ENCODE data around the gene MSRB2. TPM values are rescaled to one million over a fixed set of nuclear protein-coding genes. Genes with fewer than 3 reads are reported as not detected.

The MSRB2 gene
- total RNA-seq, 1 donor from 2014 or later, result 15.2 TPM

DNA sequence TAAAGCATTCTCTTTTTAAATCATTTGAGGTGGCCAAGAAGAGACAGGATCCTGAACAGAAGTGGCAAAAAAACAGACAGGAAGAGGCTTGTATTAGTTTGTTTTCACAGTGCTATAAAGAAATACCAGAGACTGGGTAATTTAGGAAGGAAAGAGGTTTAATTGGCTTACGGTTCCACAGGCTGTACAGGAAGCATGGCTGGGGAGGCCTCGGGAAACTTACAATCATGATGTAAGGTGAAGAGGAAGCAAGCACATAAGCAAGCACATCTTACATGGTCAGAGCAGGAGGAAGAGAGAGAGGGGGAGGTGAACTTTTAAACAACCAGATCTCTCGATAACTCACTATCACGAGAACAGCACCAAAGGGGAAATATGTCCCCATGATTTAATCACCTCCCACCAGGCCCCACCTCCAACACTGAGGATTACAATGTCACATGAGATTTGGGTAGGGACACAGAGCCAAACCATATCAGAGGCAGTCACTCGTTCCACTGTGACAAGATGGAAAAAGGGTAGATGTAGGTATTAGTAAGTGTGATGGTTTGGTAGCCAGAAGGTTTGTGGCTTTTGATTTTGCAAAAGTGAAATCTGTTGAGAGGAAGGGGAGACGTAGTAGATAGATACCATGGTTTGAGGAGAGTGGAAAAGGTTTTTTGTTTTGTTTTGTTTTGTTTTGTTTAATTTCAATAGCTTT is 5.1 kb downstream of the MSRB2 start:
- no peaks in the 10 kb centered on the region for H3K27me3 ChIP-seq
- intact Hi-C loops (cut with DNase I), result no loop called here
- H3K4me1 ChIP-seq, result peaks cover 24% of the 10 kb centered on the region
- no peaks in the 10 kb centered on the region for H3K9me3 ChIP-seq
- H3K36me3 ChIP-seq, result peaks cover 0 to 16% of the 10 kb centered on the region in 2 donors
- TF ChIP-seq, protein P1, sequence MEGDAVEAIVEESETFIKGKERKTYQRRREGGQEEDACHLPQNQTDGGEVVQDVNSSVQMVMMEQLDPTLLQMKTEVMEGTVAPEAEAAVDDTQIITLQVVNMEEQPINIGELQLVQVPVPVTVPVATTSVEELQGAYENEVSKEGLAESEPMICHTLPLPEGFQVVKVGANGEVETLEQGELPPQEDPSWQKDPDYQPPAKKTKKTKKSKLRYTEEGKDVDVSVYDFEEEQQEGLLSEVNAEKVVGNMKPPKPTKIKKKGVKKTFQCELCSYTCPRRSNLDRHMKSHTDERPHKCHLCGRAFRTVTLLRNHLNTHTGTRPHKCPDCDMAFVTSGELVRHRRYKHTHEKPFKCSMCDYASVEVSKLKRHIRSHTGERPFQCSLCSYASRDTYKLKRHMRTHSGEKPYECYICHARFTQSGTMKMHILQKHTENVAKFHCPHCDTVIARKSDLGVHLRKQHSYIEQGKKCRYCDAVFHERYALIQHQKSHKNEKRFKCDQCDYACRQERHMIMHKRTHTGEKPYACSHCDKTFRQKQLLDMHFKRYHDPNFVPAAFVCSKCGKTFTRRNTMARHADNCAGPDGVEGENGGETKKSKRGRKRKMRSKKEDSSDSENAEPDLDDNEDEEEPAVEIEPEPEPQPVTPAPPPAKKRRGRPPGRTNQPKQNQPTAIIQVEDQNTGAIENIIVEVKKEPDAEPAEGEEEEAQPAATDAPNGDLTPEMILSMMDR (IDR thresholded peaks at IDR 0.05), result no peak
- no peak for TF ChIP-seq POLR2AphosphoS5 (IDR thresholded peaks at IDR 0.05; ENCODE audit: insufficient read depth in 1 of 2, low read depth in 1 of 2)
- no peak for TF ChIP-seq POLR2A (IDR thresholded peaks at IDR 0.05)
- H3K27ac ChIP-seq, result no peak overlapping the region
- H3K4me3 ChIP-seq, result no peak overlapping the region
- DNase-seq (ENCODE audit: extremely low spot score in 2 of 2), result no peak

DNA sequence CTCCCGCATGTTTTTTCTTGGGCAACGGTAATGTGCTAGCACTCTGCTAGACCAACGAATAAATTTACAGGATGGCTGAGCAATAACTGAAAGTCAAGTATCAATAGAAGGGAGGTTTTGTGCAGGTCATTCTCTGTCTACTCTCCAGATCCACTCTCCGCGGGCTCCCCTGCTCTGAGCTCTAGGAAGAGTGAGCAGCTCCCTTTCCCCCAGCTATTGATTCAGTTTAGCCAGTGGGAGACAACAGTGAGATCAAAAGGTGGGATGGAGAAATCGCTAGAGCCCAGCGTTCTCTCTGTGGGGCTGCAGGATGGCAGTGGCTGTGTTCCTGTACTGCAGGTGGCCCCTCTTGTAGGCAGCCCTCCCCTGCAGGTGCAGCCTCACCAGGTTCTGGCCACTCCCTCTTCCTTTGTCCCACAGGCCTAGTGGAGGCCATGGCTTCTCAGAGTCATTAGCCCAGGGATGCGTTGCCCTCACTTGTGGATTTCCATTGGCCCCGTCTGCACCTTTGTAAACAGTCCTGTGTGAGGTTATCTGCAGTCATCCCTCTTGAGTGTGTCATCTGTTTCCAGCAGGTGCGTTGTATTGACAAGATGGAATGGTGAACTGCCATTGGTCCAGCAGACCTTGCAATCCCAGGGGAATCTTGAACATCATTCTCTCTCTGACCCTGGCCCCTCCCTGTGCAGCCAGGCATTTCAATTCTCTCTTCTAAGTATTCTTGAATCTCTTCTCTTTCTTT is 11.1 kb downstream of the MSRB2 start:
- Histone ChIP-seq H3K27me3 (no peaks in the 10 kb centered on the region), H3K4me3 (no peak overlapping the region), H3K9me3 (no peaks in the 10 kb centered on the region), H3K27ac (no peak overlapping the region), H3K4me1 (no peaks in the 10 kb centered on the region), H3K36me3 (peaks cover 3 to 40% of the 10 kb centered on the region in 2 donors)
- intact Hi-C loops (cut with DNase I), result no loop called here
- TF ChIP-seq, protein P1 (IDR thresholded peaks at IDR 0.05), result no peak
- no peak for DNase-seq (ENCODE audit: extremely low spot score in 2 of 2)

DNA sequence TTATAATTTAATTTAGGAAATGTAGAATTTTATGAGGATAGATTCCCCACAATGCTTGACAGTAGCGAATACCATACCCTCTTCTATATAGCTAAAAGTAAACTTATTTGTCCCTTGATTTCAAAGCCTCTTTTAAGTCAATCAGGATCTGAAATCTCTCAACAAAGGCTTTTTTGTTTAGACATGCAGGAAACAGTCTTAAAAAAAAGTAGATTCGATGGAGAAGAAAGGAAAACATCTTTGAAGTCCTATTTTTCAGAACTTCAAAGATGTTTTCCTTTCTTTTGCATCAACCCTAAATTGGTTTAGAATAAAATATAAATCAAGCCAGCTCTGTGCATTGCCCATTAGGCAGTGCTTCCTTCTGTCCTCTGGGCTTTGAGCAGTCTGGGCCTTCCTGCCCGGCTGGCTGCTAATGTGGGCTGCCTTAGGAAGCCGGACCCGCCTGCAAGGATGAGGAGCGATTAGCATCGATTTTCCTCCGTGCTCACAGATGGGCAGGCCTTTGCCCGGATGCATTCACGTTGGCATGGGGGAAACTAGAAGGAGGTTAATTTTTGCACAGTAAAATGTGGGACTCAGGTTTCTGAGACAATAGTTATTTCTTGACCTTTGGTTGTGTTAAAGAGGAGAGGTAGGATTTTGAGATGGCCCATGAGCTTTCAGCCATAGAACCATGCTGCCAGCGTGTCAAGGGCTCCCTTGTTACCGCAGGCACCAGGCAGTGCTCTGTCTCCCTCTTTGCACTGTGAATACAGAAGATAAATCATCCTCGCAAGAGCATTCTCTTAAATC is 15.5 kb downstream of the MSRB2 start:
- no peak overlapping the region for H3K4me3 ChIP-seq
- no peaks in the 10 kb centered on the region for H3K27me3 ChIP-seq
- no peaks in the 10 kb centered on the region for H3K9me3 ChIP-seq
- TF ChIP-seq POLR2AphosphoS5 (IDR thresholded peaks at IDR 0.05; ENCODE audit: insufficient read depth in 1 of 2, low read depth in 1 of 2), result no peak
- TF ChIP-seq, protein P1 (IDR thresholded peaks at IDR 0.05), result no peak
- TF ChIP-seq POLR2A (IDR thresholded peaks at IDR 0.05), result no peak
- H3K27ac ChIP-seq, result no peak overlapping the region
- peaks cover 3 to 37% of the 10 kb centered on the region in 2 donors for H3K36me3 ChIP-seq
- no peak for DNase-seq (ENCODE audit: extremely low spot score in 2 of 2)
- intact Hi-C loops (cut with DNase I), result no loop called here
- H3K4me1 ChIP-seq, result no peaks in the 10 kb centered on the region

DNA sequence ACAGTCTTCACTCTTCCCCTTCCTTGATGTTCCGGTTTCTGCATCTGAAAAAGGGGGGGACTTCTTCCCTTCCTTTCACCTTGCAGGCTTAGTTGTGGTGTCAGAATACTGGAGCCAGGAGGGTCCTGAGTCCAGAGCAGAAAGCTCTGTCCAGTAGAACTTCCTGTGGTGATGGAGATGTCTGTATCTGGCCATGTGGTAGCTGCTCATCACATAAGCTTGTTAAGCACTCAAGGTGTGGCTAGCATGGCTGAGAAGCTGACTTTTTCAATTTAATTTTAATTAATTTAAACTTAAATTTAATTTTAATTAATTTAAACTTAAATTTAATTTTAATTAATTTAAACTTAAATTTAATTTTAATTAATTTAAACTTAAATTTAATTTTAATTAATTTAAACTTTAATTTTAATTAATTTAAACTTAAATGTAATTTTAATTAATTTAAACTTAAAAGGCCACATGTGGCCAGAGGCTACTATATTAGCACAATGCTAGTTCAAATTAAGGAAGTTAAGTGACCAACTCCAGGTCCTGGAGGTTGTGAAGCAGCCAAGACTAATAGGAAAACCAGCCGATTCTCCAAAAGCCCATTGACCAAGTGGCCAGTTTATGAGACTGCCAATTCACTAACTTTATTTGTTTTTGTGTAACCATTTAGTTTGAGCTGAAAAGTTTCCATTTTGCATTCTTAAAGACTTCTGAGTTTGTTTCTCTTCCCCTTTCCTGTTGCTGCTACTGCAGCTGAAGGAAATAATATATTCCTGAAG is 16.3 kb downstream of the MSRB2 start:
- Histone ChIP-seq H3K9me3 (no peaks in the 10 kb centered on the region), H3K27ac (no peak overlapping the region), H3K27me3 (no peaks in the 10 kb centered on the region), H3K4me1 (no peaks in the 10 kb centered on the region), H3K4me3 (no peak overlapping the region), H3K36me3 (peaks cover 3 to 29% of the 10 kb centered on the region in 2 donors)
- TF ChIP-seq POLR2AphosphoS5 (IDR thresholded peaks at IDR 0.05; ENCODE audit: insufficient read depth in 1 of 2, low read depth in 1 of 2) (no peak), POLR2A (IDR thresholded peaks at IDR 0.05) (no peak)
- TF ChIP-seq, protein P1 (IDR thresholded peaks at IDR 0.05), result no peak
- intact Hi-C loops (cut with DNase I), result no loop called here
- no peak for DNase-seq (ENCODE audit: extremely low spot score in 2 of 2)

Measured in vagina (tissue), 2 donors.